Anterior cingulate cortex (tissue), 58 donors: ENCODE measurements around the gene ARL9.
"Not testable (repeated sequence)": the region's sequence is repeated elsewhere in the genome, so short reads cannot be mapped to it uniquely, and the experiment has no call there.

Experiments
- DNase-seq, 58 donors: peaks; one replicate each; lab custom pipeline; 2025; lab: John Stamatoyannopoulos, UW

ARL9 gene

DNA sequence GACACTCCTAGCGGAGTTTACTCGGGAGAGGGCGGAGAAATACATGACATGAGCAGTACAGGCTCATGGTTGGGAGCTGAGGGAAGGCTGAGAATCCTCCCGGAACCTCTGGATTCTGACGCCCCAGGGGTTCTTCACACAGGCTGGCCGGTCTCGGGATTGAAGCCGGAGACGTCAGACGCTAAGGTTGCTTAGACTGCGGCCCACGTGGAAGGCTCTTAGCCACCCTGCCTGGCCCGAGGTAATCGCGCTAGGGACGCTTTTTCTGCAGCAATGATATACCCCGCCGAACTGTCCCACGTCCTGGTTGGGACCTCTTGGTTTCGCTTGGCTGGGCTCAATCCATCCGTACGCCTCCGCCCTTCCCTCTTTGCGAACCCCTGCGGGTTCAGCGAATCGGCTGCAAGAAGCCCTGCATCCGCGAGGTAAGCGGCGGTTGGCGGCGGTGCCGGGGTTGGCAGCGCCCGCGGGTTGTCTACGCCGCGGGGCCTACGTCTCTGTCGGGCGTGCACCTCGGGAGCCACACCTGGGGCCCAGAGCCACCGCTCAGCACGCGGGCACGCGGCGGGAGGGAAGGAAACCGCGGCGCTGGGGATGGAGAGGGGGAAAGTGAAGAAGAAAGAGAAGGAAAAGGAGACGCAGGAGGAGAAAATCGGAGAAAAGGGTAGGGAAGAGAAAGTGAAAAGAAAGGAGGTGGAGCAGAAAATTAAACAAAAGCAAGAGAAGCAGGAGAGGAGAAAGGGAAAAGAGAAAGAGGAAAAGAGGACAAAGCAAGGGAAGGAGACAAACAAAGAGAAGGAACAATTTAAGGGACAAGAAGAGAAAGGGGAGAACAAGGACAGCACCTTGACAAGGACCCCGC lies at the start of gene ARL9:
Gene ARL9, plus strand, starts transcription at position 523 of the 862 bp plus-strand sequence. Its CDS starts 72 bp downstream, at position 595.
- DNase-seq, result peak in 23 of 58 donors; percentile 3 to 44 (median 17)

DNA sequence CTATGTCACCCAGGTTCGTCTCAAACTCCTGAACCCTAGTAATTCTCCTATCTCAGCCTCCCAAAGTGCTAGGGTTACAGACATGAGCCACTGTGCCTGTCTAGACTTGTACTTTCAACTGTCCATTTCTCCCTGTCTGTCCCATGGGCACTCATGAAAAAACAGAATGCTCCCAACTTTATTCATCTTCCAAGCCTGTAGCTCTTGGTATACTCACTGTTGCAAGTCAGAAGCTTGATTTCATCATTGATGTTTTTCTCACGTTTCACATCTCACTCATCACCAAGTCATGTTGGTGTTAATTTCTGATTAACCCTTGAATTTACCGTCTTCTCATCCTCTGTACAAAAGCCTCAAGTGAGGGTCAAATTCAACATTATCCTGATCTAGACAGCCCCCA lies 45.5 kb upstream of the ARL9 start:
- no peak for DNase-seq

DNA sequence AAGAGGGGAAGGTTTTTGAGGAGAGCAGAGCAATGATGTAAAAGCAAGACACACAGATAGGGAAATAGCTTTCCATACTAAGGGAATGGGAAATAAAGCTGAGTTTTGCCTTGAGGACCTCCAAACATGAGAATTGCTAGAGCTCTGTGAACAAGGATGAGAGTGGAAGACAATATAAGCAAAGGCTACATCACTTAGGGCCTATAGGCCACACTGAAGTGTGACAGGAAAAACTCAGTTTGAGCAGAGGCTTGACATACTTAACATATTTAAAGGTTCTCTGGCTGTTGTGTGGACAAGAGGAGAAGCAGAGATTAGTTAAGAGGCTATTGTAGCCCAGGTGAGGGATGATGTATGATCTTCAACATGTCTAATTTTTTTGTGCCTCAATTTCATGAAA lies 43.4 kb upstream of the ARL9 start:
- no peak for DNase-seq

GRCh38 chr4:56463711-56464110 lies 41.9 kb upstream of the ARL9 start:
- DNase-seq, result no peak

DNA sequence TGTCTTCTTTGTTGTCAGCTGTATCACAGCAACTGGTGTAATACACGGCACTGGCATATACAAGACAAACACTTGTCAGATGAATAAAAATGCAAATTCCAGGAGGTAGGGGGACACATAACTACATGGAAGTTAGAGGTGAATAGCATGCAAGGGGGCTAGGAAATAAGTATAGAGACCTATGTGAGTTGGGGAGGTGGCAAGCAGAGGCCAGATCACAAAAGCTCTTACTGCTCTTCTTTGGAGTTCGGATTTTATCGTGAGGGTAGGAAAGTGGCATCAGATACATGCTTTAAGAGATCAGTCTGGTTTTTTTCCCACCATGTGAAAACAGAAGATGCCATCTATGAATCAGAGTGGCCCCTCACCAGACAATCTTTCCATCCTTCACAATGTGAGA lies 41.0 kb upstream of the ARL9 start:
- DNase-seq, result no peak

- no peak for DNase-seq
Observed at GRCh38 chr4:56465599-56466295, 39.8 kb upstream of the ARL9 start.

DNA sequence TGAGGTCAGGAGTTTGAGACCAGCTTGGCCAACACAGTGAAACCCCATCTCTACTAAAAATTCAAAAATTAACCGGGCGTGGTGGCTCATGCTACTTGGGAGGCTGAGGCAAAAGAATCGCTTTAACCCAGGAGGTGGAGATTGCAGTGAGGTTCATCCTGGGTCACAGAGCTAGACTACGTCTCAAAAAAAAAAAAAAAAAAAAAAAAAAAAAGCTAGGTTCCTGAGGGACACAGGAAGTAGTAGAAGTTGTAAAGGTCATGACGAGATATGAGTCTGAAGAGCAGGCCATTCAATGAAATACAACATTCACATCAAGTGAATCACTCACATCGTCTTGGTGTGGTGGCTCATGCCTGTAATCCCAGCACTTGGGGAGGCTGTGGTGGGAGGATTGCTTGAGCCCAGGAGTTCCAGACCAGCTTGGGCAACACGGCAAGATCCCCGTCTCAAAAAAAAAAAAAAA lies 39.3 kb upstream of the ARL9 start:
- DNase-seq, result not testable (repeated sequence)

- DNase-seq, result no peak
Observed at GRCh38 chr4:56466910-56467283, 38.7 kb upstream of the ARL9 start.

- DNase-seq, result peak; percentile 10 to 93 (median 82)
Observed at GRCh38 chr4:56467284-56468096, 38.1 kb upstream of the ARL9 start, which contains the start of gene SRP72. SRP72 (plus strand) TSS chr4:56467617; CDS start chr4:56467636, 19 bp downstream.

DNA sequence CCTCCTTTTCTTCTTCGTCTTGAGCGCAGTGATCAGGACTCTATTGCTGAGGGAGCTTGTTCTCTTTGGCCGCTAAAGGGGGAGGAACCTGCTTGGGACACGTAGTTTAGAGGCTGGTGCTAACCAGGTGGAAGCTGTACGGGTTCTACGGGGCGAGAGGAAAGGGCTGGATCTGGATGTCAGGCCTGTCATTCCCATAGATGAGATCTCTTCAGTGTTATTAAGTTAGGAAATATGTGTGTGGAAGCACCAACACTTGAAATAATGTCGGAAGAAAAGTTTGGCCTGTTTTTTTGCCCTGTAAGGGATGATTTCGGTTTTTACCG lies 37.5 kb upstream of the ARL9 start:
- peak in 9 of 58 donors; percentile 14 to 66 (median 39) for DNase-seq

DNA sequence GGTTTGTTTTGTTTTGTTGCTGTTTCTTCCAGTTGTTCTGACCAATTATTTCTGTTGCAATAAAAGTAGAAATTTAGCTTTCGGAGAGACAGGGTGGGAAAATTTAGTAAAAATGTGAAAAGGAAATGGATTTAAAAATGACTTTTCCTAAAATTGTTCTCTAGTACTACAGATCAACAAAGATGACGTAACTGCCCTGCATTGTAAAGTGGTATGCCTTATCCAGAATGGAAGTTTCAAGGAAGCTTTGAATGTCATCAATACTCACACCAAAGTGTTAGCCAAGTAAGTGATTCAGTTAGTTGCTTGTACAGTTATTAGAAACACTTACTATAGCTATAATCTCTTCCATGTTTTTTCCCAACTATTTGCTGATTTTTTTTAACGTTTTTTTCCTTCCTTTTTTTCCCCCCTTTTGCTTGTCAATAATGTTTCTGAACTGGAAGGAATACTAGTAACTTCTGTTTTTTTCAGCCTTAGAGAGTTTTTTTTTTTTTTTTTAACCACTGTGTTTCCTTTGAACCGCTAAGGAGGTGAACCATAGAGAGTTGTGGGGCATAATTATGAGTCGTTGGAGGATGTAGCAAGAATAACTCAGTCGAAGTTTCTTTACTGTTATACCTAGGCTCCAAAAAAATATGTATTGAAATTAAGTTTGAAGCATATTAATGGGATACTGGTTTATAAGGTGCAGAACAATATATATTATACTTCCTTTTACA lies 35.9 kb upstream of the ARL9 start:
- no peak for DNase-seq

DNA sequence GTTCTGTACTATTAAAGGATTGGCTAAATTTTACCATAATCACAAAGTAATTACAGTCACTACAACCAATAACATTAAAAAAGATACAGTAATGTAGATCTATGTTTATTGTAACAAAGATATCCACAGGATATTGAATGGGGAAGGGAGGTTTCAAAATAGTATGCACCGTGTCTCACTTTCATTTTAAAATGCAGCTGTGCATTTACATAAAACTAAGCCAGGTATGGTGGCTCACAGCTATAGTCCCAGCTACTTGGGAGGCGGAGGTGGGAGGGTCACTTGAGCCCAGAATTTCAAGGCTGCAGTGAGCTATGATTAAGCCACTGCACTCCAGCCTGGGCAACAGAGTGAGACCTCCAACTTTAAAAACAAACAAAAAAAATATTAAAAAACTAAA lies 29.7 kb upstream of the ARL9 start:
- no peak for DNase-seq

DNA sequence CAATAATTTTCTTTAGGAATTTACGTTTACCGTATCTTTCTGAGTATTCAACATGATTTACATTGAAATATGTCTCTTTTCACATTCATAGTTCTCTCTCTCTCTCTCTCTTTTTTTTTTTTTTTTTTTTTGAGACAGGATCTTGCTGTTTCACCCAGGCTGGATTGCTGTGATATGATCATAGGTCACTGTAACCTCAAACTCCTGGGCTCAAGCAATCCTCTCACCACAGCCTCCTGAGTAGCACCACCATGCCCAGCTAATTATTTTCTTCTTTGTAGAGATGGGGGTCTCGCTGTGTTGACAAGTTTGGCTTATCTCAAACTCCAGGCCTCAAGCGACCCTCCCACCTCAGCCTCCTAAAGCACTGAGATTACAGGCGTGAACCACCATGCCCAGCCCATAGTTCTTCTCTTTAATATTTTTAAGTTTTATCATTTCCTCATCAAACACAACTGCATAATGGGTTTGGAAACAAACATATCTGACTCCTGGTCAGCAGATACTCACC lies 28.3 kb upstream of the ARL9 start:
- no peak for DNase-seq

GRCh38 chr4:56480691-56481090 lies 24.9 kb upstream of the ARL9 start:
- DNase-seq, result no peak

- no peak for DNase-seq
Observed at GRCh38 chr4:56496241-56496640, 9.3 kb upstream of the ARL9 start.

DNA sequence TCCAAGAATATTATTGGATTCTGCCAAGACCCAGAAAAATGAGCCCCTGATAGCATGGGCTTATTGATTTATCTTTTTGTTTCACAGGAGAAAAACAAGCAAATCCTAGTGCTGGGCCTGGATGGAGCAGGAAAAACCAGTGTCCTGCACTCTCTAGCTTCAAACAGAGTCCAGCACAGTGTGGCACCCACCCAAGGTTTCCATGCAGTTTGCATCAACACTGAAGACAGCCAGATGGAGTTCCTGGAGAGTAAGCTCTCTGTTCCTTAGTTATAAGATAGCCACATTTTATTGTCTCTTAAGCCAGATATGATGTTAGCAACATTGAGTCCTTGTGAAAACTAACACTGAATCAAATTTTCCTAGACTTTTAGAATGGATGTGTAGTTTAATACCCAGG lies 5.5 kb downstream of the ARL9 start:
- peak in 8 of 58 donors; percentile 0 to 33 (median 8) for DNase-seq

GRCh38 chr4:56512166-56512565 lies 6.6 kb downstream of the ARL9 start:
- DNase-seq, result no peak

DNA sequence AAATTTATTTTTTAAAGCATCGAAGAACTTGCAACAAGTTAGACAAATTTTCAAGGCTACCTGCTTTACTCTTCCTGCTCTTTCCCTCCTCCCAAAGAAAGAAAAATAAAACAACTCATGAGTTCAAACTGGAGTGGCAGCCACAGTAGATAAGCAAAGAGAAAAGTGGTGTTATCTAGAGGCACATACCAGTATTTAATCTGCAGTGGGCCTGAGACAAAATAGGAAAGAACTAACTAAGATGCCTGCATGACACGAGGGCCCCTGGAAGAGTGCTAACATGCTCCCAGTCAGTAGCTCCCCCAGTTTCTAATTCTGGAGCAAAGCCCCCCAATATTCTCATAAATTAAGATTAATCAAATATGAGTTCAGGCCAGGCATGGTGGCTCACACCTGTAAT lies 7.9 kb downstream of the ARL9 start:
- no peak for DNase-seq

- DNase-seq, result peak; percentile 13 to 91 (median 63)
Observed at GRCh38 chr4:56530269-56531148, 24.9 kb downstream of the ARL9 start.
